K562 (cell line): ENCODE results near the gene NDRG3. TPM values are rescaled to one million over a fixed set of nuclear protein-coding genes. Genes with fewer than 3 reads are reported as not detected.

Experiments used
- ATAC-seq: fragments of 200-7000 bp; cut with Tn5 transposase; 3 replicates; pipeline ENCODE4 v1.9.1; 2020; ENCODE audit warnings: moderate library complexity
- BruUV-seq: library from RNA; stranded (reverse); fragments of 400-500 nt; replicated peaks from 2 replicates; lab custom pipeline; 2021; lab: Mats Ljungman, UMichigan
- CTCF ChIA-PET: fragments of 300-600 bp; formaldehyde crosslinking; extraction: SDS; loops from one replicate; lab custom pipeline; 2021; ENCODE audit warnings: low intra/inter-chr PET ratio; lab: Yijun Ruan, JAX
- POLR2A ChIA-PET: fragments of 300-600, 350-650 bp; sonication (Branson Sonifier 250); formaldehyde crosslinking; extraction: SDS; loops from one replicate; lab custom pipeline; 2021; ENCODE audit warnings: antibody characterized with exemption, inconsistent platforms; lab: Yijun Ruan, JAX
- DNase-seq, 4 experiments: peaks; one replicate each; pipeline versions ENCODE4 v3.0.0 to v3.0.0-alpha.2; 2011 to 2018; ENCODE audit warnings: low spot score in 3 of 4, mixed read lengths in 3 of 4; ENCODE audit errors: extremely low read depth in 1 of 4
- FAIRE-seq: peaks from 2 replicates; lab custom pipeline; 2011; peaks lifted over from hg19 to GRCh38; lab: Jason Lieb, UNC
- H2AFZ ChIP-seq: 2 replicates; pipeline ENCODE4 v1.6.0; 2011; ENCODE audit warnings: low read depth, low read length, control low read depth, inconsistent platforms
- H3K27ac ChIP-seq: fragments of 200-600 bp; 3 replicates; pipeline ENCODE4 v1.8.0; 2011; ENCODE audit warnings: low read depth, mild to moderate bottlenecking, control low read depth, inconsistent platforms, low read length, moderate library complexity, mixed read lengths; ENCODE audit errors: extremely low read depth
- H3K27me3 ChIP-seq, 2 experiments: fragments of 300-600 bp in 1 of 2; 2 replicates in 1 of 2; 3 replicates in 1 of 2; pipeline versions ENCODE4 v1.6.0 to v1.8.0; 2011; ENCODE audit warnings: inconsistent platforms in 2 of 2, low read length in 2 of 2, mild to moderate bottlenecking in 1 of 2, mixed read lengths in 1 of 2, moderate library complexity in 1 of 2; ENCODE audit not compliant: control insufficient read depth in 2 of 2, insufficient read depth in 2 of 2
- H3K36me3 ChIP-seq: fragments of 300-600 bp; 3 replicates; pipeline ENCODE4 v1.8.0; 2011; ENCODE audit warnings: mild to moderate bottlenecking, low read length, inconsistent platforms; ENCODE audit not compliant: control insufficient read depth, insufficient read depth
- H3K4me1 ChIP-seq, 2 experiments: fragments of 200-600 bp in 1 of 2; replicated peaks in 1 of 2; 2 replicates in 1 of 2; 3 replicates in 1 of 2; pipeline versions ENCODE4 v1.5.1 to v1.8.0; 2011; ENCODE audit warnings: inconsistent platforms in 2 of 2, low read length in 2 of 2, mild to moderate bottlenecking in 1 of 2, mixed read lengths in 1 of 2, moderate library complexity in 1 of 2; ENCODE audit not compliant: control insufficient read depth in 2 of 2, insufficient read depth in 2 of 2
- H3K4me2 ChIP-seq: 2 replicates; pipeline ENCODE4 v1.6.1; 2011; ENCODE audit warnings: low read length, control low read depth, inconsistent platforms, mixed read lengths; ENCODE audit not compliant: insufficient read depth
- H3K4me3 ChIP-seq: fragments of 200-600 bp; sonication (generic), shearing (Covaris generic); 2 replicates; pipeline ENCODE4 v1.5.1; 2016; ENCODE audit warnings: control low read depth, inconsistent platforms
- H3K79me2 ChIP-seq: fragments of 200-600 bp; 3 replicates; pipeline ENCODE4 v1.8.0; 2011; ENCODE audit warnings: low read length, inconsistent platforms; ENCODE audit not compliant: control insufficient read depth, insufficient read depth
- H3K9ac ChIP-seq, 2 experiments: 2 replicates each; pipeline versions ENCODE4 v1.6.0 to v1.6.1; 2011; ENCODE audit warnings: low read depth in 2 of 2, low read length in 2 of 2, control low read depth in 1 of 2, inconsistent platforms in 1 of 2, mild to moderate bottlenecking in 1 of 2, mixed read lengths in 1 of 2; ENCODE audit not compliant: insufficient read depth in 1 of 2
- H3K9me1 ChIP-seq: one replicate; pipeline ENCODE4 v1.6.0; 2011; ENCODE audit warnings: inconsistent platforms, mild to moderate bottlenecking, low read length, moderate library complexity; ENCODE audit not compliant: control insufficient read depth, insufficient read depth
- H3K9me3 ChIP-seq: replicated peaks from 2 replicates; pipeline ENCODE4 v1.5.1; 2011; ENCODE audit warnings: low read depth, low read length, inconsistent platforms; ENCODE audit not compliant: control insufficient read depth, insufficient read depth
- H4K20me1 ChIP-seq: replicated peaks from 2 replicates; pipeline ENCODE4 v1.6.1; 2011; ENCODE audit warnings: low read length, inconsistent platforms, mixed read lengths; ENCODE audit not compliant: control insufficient read depth, insufficient read depth
- EZH2 ChIP-seq: IDR thresholded peaks from 2 replicates; pipeline ENCODE4 v1.6.1; 2012; ENCODE audit warnings: low read depth, mild to moderate bottlenecking, inconsistent platforms, low read length, borderline replicate concordance
- HNRNPK ChIP-seq: fragments of 200-400 bp; formaldehyde crosslinking; IDR thresholded peaks from one replicate; pipeline ENCODE4 v1.6.1; 2018; ENCODE audit warnings: mild to moderate bottlenecking, low read depth, low read length; ENCODE audit not compliant: poor library complexity, severe bottlenecking
- PTBP1 ChIP-seq: fragments of 200-400 bp; formaldehyde crosslinking; IDR thresholded peaks from 2 replicates; pipeline ENCODE4 v1.6.1; 2017; ENCODE audit warnings: low read depth, low read length
- PTRF ChIP-seq: fragments of 450-650 bp; IDR thresholded peaks from 2 replicates; pipeline ENCODE4 v1.6.1; 2016; ENCODE audit warnings: mild to moderate bottlenecking, missing genetic modification characterization, missing compliant biosample characterization
- RBM14 ChIP-seq: fragments of 200-400 bp; formaldehyde crosslinking; IDR thresholded peaks from 2 replicates; pipeline ENCODE4 v1.6.1; 2018; ENCODE audit warnings: low read depth, mild to moderate bottlenecking, low read length, moderate library complexity, borderline replicate concordance; ENCODE audit not compliant: insufficient read depth
- RBM25 ChIP-seq: fragments of 200-400 bp; formaldehyde crosslinking; IDR thresholded peaks from 2 replicates; pipeline ENCODE4 v1.6.1; 2018; ENCODE audit warnings: low read length, low read depth, moderate library complexity; ENCODE audit not compliant: severe bottlenecking
- SUPT5H ChIP-seq: fragments of 450-650 bp; IDR thresholded peaks from 2 replicates; pipeline ENCODE4 v1.6.1; 2016
- TRIM28 ChIP-seq: fragments of 450-650 bp; IDR thresholded peaks from 2 replicates; pipeline ENCODE4 v1.6.1; 2017
- ZFP1 ChIP-seq: fragments of 450-650 bp; formaldehyde crosslinking; IDR thresholded peaks from 2 replicates; pipeline ENCODE4 v1.4.0; 2020; ENCODE audit warnings: mild to moderate bottlenecking, mixed read lengths
- WGBS: fragments of 100-300 bp; shearing (Covaris generic); methylation state at CpG from one replicate; pipeline ENCODE4 v1.1.6; 2016; ENCODE audit warnings: low coverage, mixed read lengths; ENCODE audit not compliant: insufficient coverage; ENCODE audit errors: missing lambda C conversion rate; 5-methylcytosine and 5-hydroxymethylcytosine counted together
- in situ Hi-C: fragments of 300-500 bp; cut with MboI; formaldehyde crosslinking; loops from 4 replicates; pipeline ENCODE4 v1.15.0; 2018; ENCODE audit warnings: inconsistent platforms, mixed read lengths
- intact Hi-C: fragments of 100-400 bp; cut with micrococcal nuclease; formaldehyde crosslinking; loops from 2 replicates; pipeline ENCODE4 v1.14.2; 2022
- polyA plus RNA-seq, 8 experiments: library from polyadenylated mRNA; depleted of rRNA in 4 of 8; stranded (reverse) in 5 of 8; unstranded in 3 of 8; fragments of >200 nt; fragmentation: Nextera tagmentation in 2 of 8; fragmentation: Illumina TruSeq in 1 of 8; extraction: Ambion mirVana in 2 of 8; extraction: Trizol in 1 of 8; gene quantifications; 2 replicates each; pipeline versions ENCODE4 v1.2.1 to v1.2.3, GENCODE V29; 2011 to 2014; ENCODE audit warnings: inconsistent platforms in 1 of 8, missing spikeins in 1 of 8
- total RNA-seq, 7 experiments: library from RNA; depleted of rRNA in 6 of 7; stranded (reverse); fragments of >200 nt in 6 of 7; fragmentation: Illumina TruSeq in 2 of 7; extraction: Trizol in 2 of 7; gene quantifications; 2 replicates each; pipeline versions ENCODE4 v1.2.1 to v1.2.3, GENCODE V29; 2011 to 2021; ENCODE audit warnings: low replicate concordance in 1 of 7
- TF ChIP-seq, protein P1 (sequence below), 2 experiments: fragments of 450-650 bp in 1 of 2; IDR thresholded peaks; 2 replicates each; pipeline ENCODE4 v1.6.1; 2011 to 2017; ENCODE audit warnings: low read depth in 2 of 2, antibody characterized with exemption in 1 of 2, borderline replicate concordance in 1 of 2, low read length in 1 of 2, mild to moderate bottlenecking in 1 of 2, mixed read lengths in 1 of 2; ENCODE audit not compliant: control insufficient read depth in 1 of 2
- TF ChIP-seq, protein P2 (sequence below): fragments of 450-650 bp; IDR thresholded peaks from 2 replicates; pipeline ENCODE4 v1.7.1; 2018; ENCODE audit warnings: mild to moderate bottlenecking, low read depth; ENCODE audit not compliant: partially characterized antibody
- TF ChIP-seq, protein P3 (sequence below): fragments of 250-450 bp; sonication (Bioruptor Pico); IDR thresholded peaks from 2 replicates; pipeline ENCODE4 v1.5.0; 2021
- TF ChIP-seq, protein P4 (sequence below), 2 experiments: IDR thresholded peaks; 2 replicates each; pipeline ENCODE4 v1.6.1; 2011; ENCODE audit warnings: borderline replicate concordance in 1 of 2, control low read depth in 1 of 2, low read depth in 1 of 2, low read length in 1 of 2, mild to moderate bottlenecking in 1 of 2, mixed read lengths in 1 of 2, moderate library complexity in 1 of 2; ENCODE audit not compliant: insufficient read depth in 1 of 2, insufficient read length in 1 of 2, poor library complexity in 1 of 2, severe bottlenecking in 1 of 2; ENCODE audit errors: extremely low read depth in 1 of 2

NDRG3 gene
- total and polyA plus RNA-seq, 9 of the 15 experiments (the other 6 are each of a cell fraction or from before 2014, with no cell fraction given): 14.6 to 39.4 (median 24.4) TPM

DNA sequence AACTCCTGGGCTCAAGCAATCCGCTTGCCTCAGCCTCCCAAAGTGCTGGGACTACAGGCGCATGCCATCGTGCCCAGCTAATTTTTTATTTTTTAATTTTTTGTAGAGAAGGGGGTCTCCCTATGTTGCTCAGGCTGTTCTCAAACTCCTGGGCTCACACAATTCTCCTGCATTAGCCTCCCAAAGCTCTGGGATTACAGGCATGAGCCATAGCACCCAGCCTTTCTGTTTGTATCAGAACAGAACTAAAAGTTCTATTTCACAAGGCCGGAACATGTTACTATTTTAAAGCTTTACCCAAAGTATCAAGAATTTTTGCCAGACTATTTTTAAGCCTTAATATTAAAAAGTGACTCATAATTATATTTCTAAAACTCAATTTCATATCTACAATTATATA, 42.4 kb downstream of the NDRG3 start:
- H3K9me3 ChIP-seq: no peaks in the 10 kb centered on the region
- ChIA-PET POLR2A (interaction anchor here (1.1 kb wide), 1 partner anchor 8 kb away, joined by 4 read pairs; no protein-coding TSS in a partner anchor), CTCF (interaction anchor here (0.6 kb wide), 1 partner anchor 352 kb away, joined by 3 read pairs; no protein-coding TSS in a partner anchor)
- H3K4me2 ChIP-seq: no peak overlapping the region
- no peak overlapping the region for H2AFZ ChIP-seq
- DNase-seq: no peak
- no peak for FAIRE-seq
- H3K4me3 ChIP-seq: no peak overlapping the region
- intact Hi-C loops (no loop called here), in situ Hi-C loops (no loop called here)
- no peak for ATAC-seq
- H3K27me3 ChIP-seq: no peaks in the 10 kb centered on the region
- H3K4me1 ChIP-seq: peaks cover 0 to 7% of the 10 kb centered on the region in 2 experiments; a peak in 4 of 5 replicates
- no peaks in the 10 kb centered on the region for H3K79me2 ChIP-seq
- WGBS: 96% methylated on average over 4 of the region's 4 CpGs
- H4K20me1 ChIP-seq: no peaks in the 10 kb centered on the region
- peaks cover 2% of the 10 kb centered on the region; the same call in 1 of the 3 replicates for H3K36me3 ChIP-seq
- no peaks in the 10 kb centered on the region for H3K9me1 ChIP-seq
- H3K27ac ChIP-seq: no peak overlapping the region
- H3K9ac ChIP-seq: no peak overlapping the region
- BruUV-seq: no TSS peak
- TF ChIP-seq TRIM28 (no peak), EZH2 (no peak), RBM14 (no peak), PTRF (no peak), ZFP1 (no peak), SUPT5H (no peak), PTBP1 (no peak), RBM25 (no peak), HNRNPK (no peak)
- TF ChIP-seq, protein P1, sequence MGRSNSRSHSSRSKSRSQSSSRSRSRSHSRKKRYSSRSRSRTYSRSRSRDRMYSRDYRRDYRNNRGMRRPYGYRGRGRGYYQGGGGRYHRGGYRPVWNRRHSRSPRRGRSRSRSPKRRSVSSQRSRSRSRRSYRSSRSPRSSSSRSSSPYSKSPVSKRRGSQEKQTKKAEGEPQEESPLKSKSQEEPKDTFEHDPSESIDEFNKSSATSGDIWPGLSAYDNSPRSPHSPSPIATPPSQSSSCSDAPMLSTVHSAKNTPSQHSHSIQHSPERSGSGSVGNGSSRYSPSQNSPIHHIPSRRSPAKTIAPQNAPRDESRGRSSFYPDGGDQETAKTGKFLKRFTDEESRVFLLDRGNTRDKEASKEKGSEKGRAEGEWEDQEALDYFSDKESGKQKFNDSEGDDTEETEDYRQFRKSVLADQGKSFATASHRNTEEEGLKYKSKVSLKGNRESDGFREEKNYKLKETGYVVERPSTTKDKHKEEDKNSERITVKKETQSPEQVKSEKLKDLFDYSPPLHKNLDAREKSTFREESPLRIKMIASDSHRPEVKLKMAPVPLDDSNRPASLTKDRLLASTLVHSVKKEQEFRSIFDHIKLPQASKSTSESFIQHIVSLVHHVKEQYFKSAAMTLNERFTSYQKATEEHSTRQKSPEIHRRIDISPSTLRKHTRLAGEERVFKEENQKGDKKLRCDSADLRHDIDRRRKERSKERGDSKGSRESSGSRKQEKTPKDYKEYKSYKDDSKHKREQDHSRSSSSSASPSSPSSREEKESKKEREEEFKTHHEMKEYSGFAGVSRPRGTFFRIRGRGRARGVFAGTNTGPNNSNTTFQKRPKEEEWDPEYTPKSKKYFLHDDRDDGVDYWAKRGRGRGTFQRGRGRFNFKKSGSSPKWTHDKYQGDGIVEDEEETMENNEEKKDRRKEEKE (IDR thresholded peaks at IDR 0.05; ENCODE audit: borderline replicate concordance in 1 of 2, control insufficient read depth in 1 of 2, low read depth in 2 of 2, low read length in 1 of 2): no peak
- TF ChIP-seq, protein P2, sequence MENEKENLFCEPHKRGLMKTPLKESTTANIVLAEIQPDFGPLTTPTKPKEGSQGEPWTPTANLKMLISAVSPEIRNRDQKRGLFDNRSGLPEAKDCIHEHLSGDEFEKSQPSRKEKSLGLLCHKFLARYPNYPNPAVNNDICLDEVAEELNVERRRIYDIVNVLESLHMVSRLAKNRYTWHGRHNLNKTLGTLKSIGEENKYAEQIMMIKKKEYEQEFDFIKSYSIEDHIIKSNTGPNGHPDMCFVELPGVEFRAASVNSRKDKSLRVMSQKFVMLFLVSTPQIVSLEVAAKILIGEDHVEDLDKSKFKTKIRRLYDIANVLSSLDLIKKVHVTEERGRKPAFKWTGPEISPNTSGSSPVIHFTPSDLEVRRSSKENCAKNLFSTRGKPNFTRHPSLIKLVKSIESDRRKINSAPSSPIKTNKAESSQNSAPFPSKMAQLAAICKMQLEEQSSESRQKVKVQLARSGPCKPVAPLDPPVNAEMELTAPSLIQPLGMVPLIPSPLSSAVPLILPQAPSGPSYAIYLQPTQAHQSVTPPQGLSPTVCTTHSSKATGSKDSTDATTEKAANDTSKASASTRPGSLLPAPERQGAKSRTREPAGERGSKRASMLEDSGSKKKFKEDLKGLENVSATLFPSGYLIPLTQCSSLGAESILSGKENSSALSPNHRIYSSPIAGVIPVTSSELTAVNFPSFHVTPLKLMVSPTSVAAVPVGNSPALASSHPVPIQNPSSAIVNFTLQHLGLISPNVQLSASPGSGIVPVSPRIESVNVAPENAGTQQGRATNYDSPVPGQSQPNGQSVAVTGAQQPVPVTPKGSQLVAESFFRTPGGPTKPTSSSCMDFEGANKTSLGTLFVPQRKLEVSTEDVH: no peak
- TF ChIP-seq, protein P3, sequence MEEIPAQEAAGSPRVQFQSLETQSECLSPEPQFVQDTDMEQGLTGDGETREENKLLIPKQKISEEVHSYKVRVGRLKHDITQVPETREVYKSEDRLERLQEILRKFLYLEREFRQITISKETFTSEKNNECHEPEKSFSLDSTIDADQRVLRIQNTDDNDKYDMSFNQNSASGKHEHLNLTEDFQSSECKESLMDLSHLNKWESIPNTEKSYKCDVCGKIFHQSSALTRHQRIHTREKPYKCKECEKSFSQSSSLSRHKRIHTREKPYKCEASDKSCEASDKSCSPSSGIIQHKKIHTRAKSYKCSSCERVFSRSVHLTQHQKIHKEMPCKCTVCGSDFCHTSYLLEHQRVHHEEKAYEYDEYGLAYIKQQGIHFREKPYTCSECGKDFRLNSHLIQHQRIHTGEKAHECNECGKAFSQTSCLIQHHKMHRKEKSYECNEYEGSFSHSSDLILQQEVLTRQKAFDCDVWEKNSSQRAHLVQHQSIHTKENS: no peak
- TF ChIP-seq, protein P4, sequence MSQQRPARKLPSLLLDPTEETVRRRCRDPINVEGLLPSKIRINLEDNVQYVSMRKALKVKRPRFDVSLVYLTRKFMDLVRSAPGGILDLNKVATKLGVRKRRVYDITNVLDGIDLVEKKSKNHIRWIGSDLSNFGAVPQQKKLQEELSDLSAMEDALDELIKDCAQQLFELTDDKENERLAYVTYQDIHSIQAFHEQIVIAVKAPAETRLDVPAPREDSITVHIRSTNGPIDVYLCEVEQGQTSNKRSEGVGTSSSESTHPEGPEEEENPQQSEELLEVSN (IDR thresholded peaks at IDR 0.05; ENCODE audit: borderline replicate concordance in 1 of 2, extremely low read depth in 1 of 2, insufficient read depth in 1 of 2, insufficient read length in 1 of 2, low read depth in 1 of 2, low read length in 1 of 2, poor library complexity in 1 of 2, severe bottlenecking in 1 of 2): no peak
